Activated T-cell treated with anti-CD3 and anti-CD28 coated beads, Interleukin-2, amount 50 U/mL, for 1 hour (primary cell): ENCODE results near the gene RHEB.
A peak's percentile ranks its signal among the peaks of the same experiment; 100 is the strongest.

Source experiments
- DNase-seq: peaks from one replicate; pipeline ENCODE4 v3.0.0-alpha.2; 2020

RHEB gene

GRCh38 chr7:151447312-151447711, 72.4 kb downstream of the RHEB start:
- no peak for DNase-seq

- DNase-seq: no peak
These were observed 73.3 kb downstream of the RHEB start for GRCh38 chr7:151446412-151446811.

GRCh38 chr7:151444632-151445031, 75.1 kb downstream of the RHEB start:
- DNase-seq: no peak

- DNase-seq: no peak
These were observed 76.8 kb downstream of the RHEB start for GRCh38 chr7:151442776-151443496.

- peak; percentile 37 for DNase-seq
These were observed 78.8 kb downstream of the RHEB start for GRCh38 chr7:151440799-151441445.

GRCh38 chr7:151439855-151440798, 79.6 kb downstream of the RHEB start, which contains the start of gene CRYGN:
CRYGN (minus strand) TSS chr7:151440141; CDS start chr7:151439917, 224 bp downstream.
- DNase-seq: peak; percentile 52

GRCh38 chr7:151438864-151439601, 80.7 kb downstream of the RHEB start:
- DNase-seq: no peak

GRCh38 chr7:151437866-151438516, 81.7 kb downstream of the RHEB start:
- DNase-seq: no peak

- DNase-seq: no peak
These were observed 82.5 kb downstream of the RHEB start for GRCh38 chr7:151437159-151437553.

- no peak for DNase-seq
These were observed 83.1 kb downstream of the RHEB start for GRCh38 chr7:151436446-151437158.

GRCh38 chr7:151435971-151436370, 83.7 kb downstream of the RHEB start:
- DNase-seq: no peak

- DNase-seq: no peak
These were observed 84.4 kb downstream of the RHEB start for GRCh38 chr7:151435103-151435916.

GRCh38 chr7:151434549-151434948, 85.1 kb downstream of the RHEB start:
- no peak for DNase-seq

- DNase-seq: no peak
These were observed 85.8 kb downstream of the RHEB start for GRCh38 chr7:151433721-151434400.

GRCh38 chr7:151432658-151433521, 86.8 kb downstream of the RHEB start:
- peak; percentile 50 for DNase-seq

GRCh38 chr7:151431768-151432311, 87.9 kb downstream of the RHEB start:
- no peak for DNase-seq

- no peak for DNase-seq
These were observed 88.4 kb downstream of the RHEB start for GRCh38 chr7:151431281-151431767.
